T-helper 2 cell treated with Interferon-gamma antibody and Interleukin-4, amounts not matched to agents 5 μg/mL and 100 μg/mL, for 36 hours (primary cell): ENCODE data around the gene CHST11.

Experiments used
- DNase-seq: peaks from one replicate; pipeline ENCODE4 v3.0.0; 2021; ENCODE audit warnings: low spot score
- H3K27ac Mint-ChIP-seq: one replicate; pipeline ENCODE4 v1.8.0; 2021; ENCODE audit warnings: mild to moderate bottlenecking, mixed read lengths
- H3K27me3 Mint-ChIP-seq: one replicate; pipeline ENCODE4 v1.8.0; 2021; ENCODE audit warnings: low read depth, mixed read lengths
- H3K36me3 Mint-ChIP-seq: one replicate; pipeline ENCODE4 v1.8.0; 2021; ENCODE audit warnings: low read depth, mixed read lengths
- H3K4me1 Mint-ChIP-seq: one replicate; pipeline ENCODE4 v1.8.0; 2021; ENCODE audit warnings: low read depth, mixed read lengths
- H3K4me3 Mint-ChIP-seq: one replicate; pipeline ENCODE4 v1.8.0; 2022; ENCODE audit warnings: mild to moderate bottlenecking, moderate library complexity, mixed read lengths
- H3K9me3 Mint-ChIP-seq: one replicate; pipeline ENCODE4 v1.8.0; 2021; ENCODE audit warnings: mixed read lengths

Gene CHST11

GRCh38 chr12:104421343-104421742 lies 35.4 kb upstream of the CHST11 start:
- Mint-ChIP-seq H3K27me3 (peaks cover 4% of the 10 kb centered on the region), H3K36me3 (no peaks in the 10 kb centered on the region), H3K9me3 (no peaks in the 10 kb centered on the region), H3K4me1 (peaks cover 18% of the 10 kb centered on the region), H3K27ac (no peak overlapping the region), H3K4me3 (no peak overlapping the region)
- no peak for DNase-seq

GRCh38 chr12:104422441-104422840 lies 34.3 kb upstream of the CHST11 start:
- Mint-ChIP-seq H3K27me3 (peaks cover 4% of the 10 kb centered on the region), H3K36me3 (no peaks in the 10 kb centered on the region), H3K4me1 (peaks cover 24% of the 10 kb centered on the region), H3K27ac (no peak overlapping the region), H3K4me3 (no peak overlapping the region), H3K9me3 (no peaks in the 10 kb centered on the region)
- DNase-seq = no peak

- Mint-ChIP-seq H3K9me3 (peaks cover 2% of the 10 kb centered on the region), H3K4me1 (peaks cover 27% of the 10 kb centered on the region), H3K4me3 (no peak overlapping the region), H3K27ac (no peak overlapping the region), H3K27me3 (peaks cover 4% of the 10 kb centered on the region), H3K36me3 (no peaks in the 10 kb centered on the region)
- DNase-seq = no peak
Measured at GRCh38 chr12:104423273-104423672, 33.5 kb upstream of the CHST11 start.

- no peak overlapping the region for H3K4me3 Mint-ChIP-seq
- H3K27me3 Mint-ChIP-seq = peaks cover 4% of the 10 kb centered on the region
- no peaks in the 10 kb centered on the region for H3K36me3 Mint-ChIP-seq
- no peak overlapping the region for H3K27ac Mint-ChIP-seq
- DNase-seq = no peak
- peaks cover 6% of the 10 kb centered on the region for H3K9me3 Mint-ChIP-seq
- H3K4me1 Mint-ChIP-seq = peaks cover 27% of the 10 kb centered on the region
Measured at GRCh38 chr12:104423809-104424208, 32.9 kb upstream of the CHST11 start.

DNA sequence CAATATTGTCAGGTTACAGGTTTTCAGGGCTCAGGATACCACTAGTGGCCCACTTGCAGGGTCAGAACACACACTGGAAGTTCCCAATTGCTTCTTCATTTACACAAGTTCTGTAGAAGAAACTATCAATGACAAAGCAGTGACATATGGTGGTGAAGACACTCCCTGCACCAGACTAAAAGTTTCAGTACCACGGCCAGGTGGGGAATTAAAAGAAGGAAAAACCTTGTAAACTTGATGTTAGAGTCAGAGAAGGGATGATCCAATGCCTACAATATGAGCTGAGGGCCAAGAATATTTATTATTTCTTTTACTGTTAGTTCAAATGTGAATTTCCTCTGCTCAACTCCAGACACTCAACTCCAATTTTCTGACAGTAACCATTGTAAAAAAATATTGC lies 31.8 kb upstream of the CHST11 start:
- no peak for DNase-seq
- H3K4me1 Mint-ChIP-seq = peaks cover 27% of the 10 kb centered on the region
- no peak overlapping the region for H3K4me3 Mint-ChIP-seq
- no peak overlapping the region for H3K27ac Mint-ChIP-seq
- no peaks in the 10 kb centered on the region for H3K36me3 Mint-ChIP-seq
- peaks cover 4% of the 10 kb centered on the region for H3K27me3 Mint-ChIP-seq
- peaks cover 6% of the 10 kb centered on the region for H3K9me3 Mint-ChIP-seq

- Mint-ChIP-seq H3K27ac (no peak overlapping the region), H3K27me3 (peaks cover 4% of the 10 kb centered on the region), H3K4me1 (peaks cover 27% of the 10 kb centered on the region), H3K36me3 (no peaks in the 10 kb centered on the region), H3K9me3 (peaks cover 6% of the 10 kb centered on the region), H3K4me3 (no peak overlapping the region)
- DNase-seq = no peak
Measured at GRCh38 chr12:104425614-104426013, 31.1 kb upstream of the CHST11 start.

DNA sequence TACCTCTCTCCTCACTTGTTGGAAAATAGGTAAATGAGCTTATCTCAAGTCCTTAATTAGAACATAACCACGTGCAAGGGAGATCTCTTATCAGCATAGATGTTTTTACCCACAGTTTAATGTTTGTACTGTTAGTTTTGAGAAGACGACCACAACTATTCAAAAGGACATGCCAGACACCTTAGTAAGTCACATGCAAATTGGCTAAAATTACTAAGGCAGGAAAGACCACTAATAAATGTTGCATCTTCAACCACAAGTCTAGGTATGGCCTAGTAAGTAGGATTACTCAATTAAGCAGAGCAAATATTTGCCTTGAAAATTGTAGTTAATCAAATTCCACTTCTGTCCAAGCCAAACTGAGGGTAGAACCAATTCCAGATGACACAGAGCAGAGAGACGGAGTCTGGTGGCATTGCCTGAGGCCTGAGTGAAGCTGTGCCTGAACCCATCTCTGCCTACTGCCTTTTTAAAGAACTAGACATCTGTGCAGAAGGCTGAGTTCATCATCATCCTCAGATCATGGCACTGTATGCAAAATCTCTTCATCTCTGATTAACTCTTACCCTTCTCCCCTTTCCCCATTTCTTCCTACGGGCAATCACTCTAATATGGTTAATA lies 29.7 kb upstream of the CHST11 start:
- H3K4me3 Mint-ChIP-seq = no peak overlapping the region
- no peaks in the 10 kb centered on the region for H3K36me3 Mint-ChIP-seq
- H3K27me3 Mint-ChIP-seq = peaks cover 4% of the 10 kb centered on the region
- H3K9me3 Mint-ChIP-seq = peaks cover 6% of the 10 kb centered on the region
- DNase-seq = no peak
- no peak overlapping the region for H3K27ac Mint-ChIP-seq
- H3K4me1 Mint-ChIP-seq = peaks cover 15% of the 10 kb centered on the region

DNA sequence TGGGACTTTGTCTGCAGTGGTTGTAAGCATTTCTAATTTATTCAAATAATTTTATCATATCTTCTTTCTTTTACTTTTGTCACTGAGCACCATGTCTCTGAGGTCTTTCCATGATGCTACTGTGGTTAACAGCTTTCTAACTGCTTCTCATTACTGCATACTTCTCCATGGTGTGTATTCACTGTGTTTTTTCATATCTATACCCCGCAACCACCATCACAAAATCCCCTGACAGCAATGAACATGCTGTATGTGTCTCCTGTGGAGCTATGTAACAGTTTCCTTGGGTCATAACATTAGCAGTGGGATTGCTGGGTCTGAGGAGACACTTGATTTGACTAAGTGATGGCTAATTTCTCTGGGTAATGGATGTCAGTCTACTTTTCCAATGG lies 29.2 kb upstream of the CHST11 start:
- Mint-ChIP-seq H3K4me3 (no peak overlapping the region), H3K9me3 (peaks cover 6% of the 10 kb centered on the region), H3K27ac (no peak overlapping the region), H3K27me3 (peaks cover 4% of the 10 kb centered on the region), H3K4me1 (peaks cover 15% of the 10 kb centered on the region), H3K36me3 (no peaks in the 10 kb centered on the region)
- DNase-seq = peak; percentile 23

DNA sequence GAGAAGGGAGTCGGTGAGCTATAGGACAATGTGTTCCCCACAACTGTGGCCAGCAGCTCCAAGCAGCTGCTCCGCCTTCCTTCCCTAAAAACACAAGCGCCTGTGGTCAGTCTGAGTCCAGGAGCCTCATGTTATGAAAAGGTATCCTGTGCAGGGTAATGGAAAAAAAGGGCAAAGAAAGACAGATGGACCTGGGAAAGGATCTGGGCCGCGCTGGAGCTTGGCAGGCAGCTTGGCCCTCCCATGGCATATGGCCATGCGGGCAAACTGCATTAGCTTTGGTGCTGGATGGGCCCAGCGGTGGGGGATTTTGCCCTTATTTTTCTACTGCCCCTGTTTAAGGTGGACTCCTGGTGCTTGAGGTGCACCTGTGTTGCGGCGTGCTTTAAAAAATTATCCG lies 23.7 kb upstream of the CHST11 start:
- Mint-ChIP-seq H3K4me3 (no peak overlapping the region), H3K36me3 (no peaks in the 10 kb centered on the region), H3K27ac (no peak overlapping the region), H3K27me3 (peaks cover 21% of the 10 kb centered on the region), H3K9me3 (peaks cover 6% of the 10 kb centered on the region), H3K4me1 (peaks cover 2% of the 10 kb centered on the region)
- no peak for DNase-seq

GRCh38 chr12:104434129-104434528 lies 22.6 kb upstream of the CHST11 start:
- H3K4me1 Mint-ChIP-seq = peaks cover 2% of the 10 kb centered on the region
- H3K27me3 Mint-ChIP-seq = peaks cover 21% of the 10 kb centered on the region
- H3K4me3 Mint-ChIP-seq = no peak overlapping the region
- no peak for DNase-seq
- H3K27ac Mint-ChIP-seq = no peak overlapping the region
- no peaks in the 10 kb centered on the region for H3K36me3 Mint-ChIP-seq
- H3K9me3 Mint-ChIP-seq = no peaks in the 10 kb centered on the region

DNA sequence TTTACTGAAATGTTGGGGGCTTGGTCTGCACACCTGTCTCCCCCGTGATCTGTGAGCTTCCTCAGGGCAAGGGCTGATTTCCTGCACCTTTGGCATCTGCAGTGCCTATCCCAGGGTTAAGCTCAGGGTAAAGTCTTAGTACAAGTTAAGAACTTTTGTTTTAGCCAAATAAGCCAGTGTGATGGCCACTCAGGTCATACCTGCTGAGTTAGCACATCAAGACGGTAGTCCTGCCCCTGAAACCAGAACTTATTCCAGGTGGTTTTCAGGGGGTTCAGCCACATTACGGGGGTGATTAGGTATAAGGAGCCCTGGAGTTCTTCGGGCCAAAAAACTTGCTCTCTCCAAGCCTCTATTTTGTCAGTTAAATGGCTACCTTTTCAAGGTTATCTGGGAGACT lies 21.6 kb upstream of the CHST11 start:
- no peaks in the 10 kb centered on the region for H3K36me3 Mint-ChIP-seq
- peaks cover 2% of the 10 kb centered on the region for H3K4me1 Mint-ChIP-seq
- H3K27ac Mint-ChIP-seq = no peak overlapping the region
- no peaks in the 10 kb centered on the region for H3K9me3 Mint-ChIP-seq
- peaks cover 21% of the 10 kb centered on the region for H3K27me3 Mint-ChIP-seq
- DNase-seq = no peak
- H3K4me3 Mint-ChIP-seq = no peak overlapping the region

DNA sequence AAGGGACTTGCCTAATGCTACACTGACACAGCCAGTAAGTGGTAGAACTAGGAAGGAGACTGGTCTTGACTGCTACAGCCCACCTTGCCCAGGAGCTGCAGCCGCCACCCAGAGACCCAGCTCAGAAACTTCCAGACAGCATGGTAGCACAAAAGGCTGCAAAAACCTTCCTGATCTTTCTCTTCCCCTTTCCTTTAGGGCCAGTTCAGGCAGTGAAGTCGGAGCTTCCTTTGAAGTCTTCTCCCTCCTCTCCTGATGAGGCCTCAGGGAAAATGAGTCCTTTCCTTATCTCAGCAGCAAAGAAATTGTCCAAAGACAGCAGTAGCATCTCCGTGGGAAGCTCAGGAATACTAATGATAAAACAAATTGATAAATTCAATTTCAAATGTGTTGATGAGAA lies 21.0 kb upstream of the CHST11 start:
- Mint-ChIP-seq H3K27ac (no peak overlapping the region), H3K4me1 (peaks cover 2% of the 10 kb centered on the region), H3K4me3 (no peak overlapping the region), H3K9me3 (no peaks in the 10 kb centered on the region), H3K27me3 (peaks cover 21% of the 10 kb centered on the region), H3K36me3 (no peaks in the 10 kb centered on the region)
- no peak for DNase-seq

DNA sequence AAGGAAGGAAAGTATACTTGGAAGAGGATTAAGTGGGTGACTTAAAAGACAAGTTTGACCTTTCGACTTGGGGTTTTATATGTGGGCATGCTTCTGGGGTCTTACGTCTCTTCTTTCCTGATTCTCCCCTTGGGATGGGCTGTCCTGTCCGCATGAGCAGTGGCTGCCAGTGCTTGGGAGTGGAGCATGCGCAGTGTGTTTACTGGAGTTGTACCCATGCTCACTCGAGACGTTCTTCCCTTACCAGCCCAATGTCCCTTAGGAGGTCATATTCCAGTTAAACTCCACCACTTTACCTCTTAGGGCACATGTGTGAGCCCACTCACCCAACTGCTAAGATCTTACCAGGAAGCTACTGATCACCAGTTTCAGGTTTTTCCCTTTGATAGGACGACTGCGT lies 20.0 kb upstream of the CHST11 start:
- no peaks in the 10 kb centered on the region for H3K9me3 Mint-ChIP-seq
- no peak for DNase-seq
- H3K27me3 Mint-ChIP-seq = peaks cover 21% of the 10 kb centered on the region
- H3K36me3 Mint-ChIP-seq = no peaks in the 10 kb centered on the region
- no peak overlapping the region for H3K4me3 Mint-ChIP-seq
- H3K27ac Mint-ChIP-seq = no peak overlapping the region
- H3K4me1 Mint-ChIP-seq = peaks cover 2% of the 10 kb centered on the region

- Mint-ChIP-seq H3K4me1 (peaks cover 2% of the 10 kb centered on the region), H3K27me3 (peaks cover 23% of the 10 kb centered on the region), H3K27ac (no peak overlapping the region), H3K36me3 (no peaks in the 10 kb centered on the region), H3K4me3 (no peak overlapping the region), H3K9me3 (no peaks in the 10 kb centered on the region)
- DNase-seq = no peak
Measured at GRCh38 chr12:104438134-104438533, 18.6 kb upstream of the CHST11 start.

GRCh38 chr12:104439137-104439536 lies 17.6 kb upstream of the CHST11 start:
- no peak overlapping the region for H3K27ac Mint-ChIP-seq
- peaks cover 23% of the 10 kb centered on the region for H3K27me3 Mint-ChIP-seq

More at GRCh38 chr12:104439137-104439536, 17.6 kb upstream of the CHST11 start:
- no peak for DNase-seq
- Mint-ChIP-seq H3K36me3 (no peaks in the 10 kb centered on the region), H3K9me3 (no peaks in the 10 kb centered on the region), H3K4me1 (peaks cover 2% of the 10 kb centered on the region), H3K4me3 (no peak overlapping the region)
